Epidermal melanocyte (primary cell): ENCODE measurements around the gene ADRA2C.

Experiments used
- DNase-seq: peaks from one replicate; pipeline ENCODE4 v3.0.0; 2011; ENCODE audit warnings: low spot score; ENCODE audit not compliant: insufficient read length

ADRA2C gene

GRCh38 chr4:3766036-3766784, at the start of gene ADRA2C:
Gene ADRA2C, plus strand, starts transcription at chr4:3766385. Its CDS starts 222 bp downstream, at chr4:3766607.
- no peak for DNase-seq

DNA sequence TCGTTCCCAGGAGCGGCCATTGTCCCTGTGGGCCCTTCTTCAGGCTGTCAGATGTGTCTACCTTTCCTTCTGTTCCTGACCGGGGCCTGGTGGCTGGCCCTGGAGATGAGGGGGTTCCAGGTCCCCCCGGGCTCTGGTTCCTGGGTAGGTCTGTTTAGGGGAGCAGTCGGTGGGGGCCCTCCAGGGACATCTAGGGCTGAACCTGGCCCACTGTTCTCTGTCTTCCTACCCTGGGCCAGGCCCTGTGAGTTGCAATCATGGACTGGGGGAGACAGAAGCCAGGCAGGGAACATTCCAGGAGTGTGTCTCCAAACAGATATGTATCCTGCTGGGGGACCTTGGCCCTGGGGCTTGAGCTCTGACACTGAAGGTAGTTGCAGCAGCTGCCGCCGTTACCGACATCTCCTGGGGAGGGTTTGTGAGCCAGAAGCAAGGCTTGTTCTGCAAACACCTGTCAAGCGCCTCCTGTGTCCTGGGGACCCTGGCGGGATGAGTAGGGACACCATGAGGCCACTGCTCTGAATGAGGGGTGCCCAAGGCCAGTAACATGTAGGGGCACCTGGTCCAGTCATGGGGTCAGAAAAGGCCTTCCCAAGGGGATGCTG, 49.5 kb upstream of the ADRA2C start:
- no peak for DNase-seq

DNA sequence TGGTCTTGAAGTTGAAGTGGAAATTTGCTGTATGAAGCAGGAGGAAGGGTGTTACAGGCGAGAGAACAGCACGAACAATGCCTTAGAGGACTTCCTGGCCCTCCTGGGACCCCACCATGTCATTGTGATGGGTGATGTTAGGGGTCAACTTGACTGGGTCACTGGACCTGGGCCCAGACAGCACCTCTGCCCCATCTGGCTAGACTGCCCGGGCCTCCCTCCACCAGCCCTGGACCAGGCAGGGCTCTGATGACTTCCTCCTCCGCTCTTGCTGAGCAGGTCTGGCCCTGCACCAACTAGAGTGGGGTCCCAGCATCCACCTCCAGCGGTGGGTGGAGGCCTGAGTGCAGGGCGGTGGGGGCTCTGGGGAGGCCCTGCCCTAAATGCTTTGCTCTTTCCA, 48.9 kb upstream of the ADRA2C start:
- DNase-seq: no peak

DNA sequence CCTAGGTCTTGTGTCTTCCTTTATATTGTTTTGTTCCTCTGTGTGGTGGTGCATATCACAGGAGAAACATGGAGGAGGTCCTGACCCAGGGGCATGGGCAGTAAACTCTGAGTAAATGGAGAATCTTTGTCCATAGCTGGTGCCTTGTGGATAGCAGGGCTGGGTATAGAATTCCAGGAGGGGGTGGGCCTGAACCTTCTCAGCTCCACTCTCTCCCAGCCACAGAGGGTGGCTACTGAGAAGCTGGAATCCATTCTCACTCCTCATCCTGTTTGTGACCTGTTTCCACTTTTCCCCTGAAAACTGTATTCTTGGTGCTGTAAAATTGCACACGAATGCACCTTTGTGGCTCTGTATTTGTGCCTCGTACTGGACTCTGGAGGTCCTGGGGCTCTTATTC, 47.7 kb upstream of the ADRA2C start:
- no peak for DNase-seq

DNA sequence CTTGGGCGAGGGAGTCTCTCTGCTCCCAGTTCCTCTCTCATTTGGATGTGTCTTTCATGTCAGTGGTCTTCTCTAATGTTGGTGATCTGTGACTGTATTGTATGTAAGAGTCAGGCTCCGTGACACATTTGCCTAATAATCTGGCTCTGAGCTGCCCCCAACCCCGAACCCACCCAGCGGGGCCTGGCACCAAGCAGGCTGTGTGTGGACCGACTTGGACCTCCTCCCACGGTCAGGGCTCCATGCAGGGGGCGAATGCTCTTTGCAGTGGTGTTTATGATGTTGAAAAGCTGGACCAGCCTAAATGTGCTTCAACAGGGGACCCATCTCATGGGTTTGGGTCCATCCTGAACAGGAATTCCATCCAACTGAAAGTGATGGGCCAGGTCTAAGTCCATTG, 47.0 kb upstream of the ADRA2C start:
- DNase-seq: no peak

DNA sequence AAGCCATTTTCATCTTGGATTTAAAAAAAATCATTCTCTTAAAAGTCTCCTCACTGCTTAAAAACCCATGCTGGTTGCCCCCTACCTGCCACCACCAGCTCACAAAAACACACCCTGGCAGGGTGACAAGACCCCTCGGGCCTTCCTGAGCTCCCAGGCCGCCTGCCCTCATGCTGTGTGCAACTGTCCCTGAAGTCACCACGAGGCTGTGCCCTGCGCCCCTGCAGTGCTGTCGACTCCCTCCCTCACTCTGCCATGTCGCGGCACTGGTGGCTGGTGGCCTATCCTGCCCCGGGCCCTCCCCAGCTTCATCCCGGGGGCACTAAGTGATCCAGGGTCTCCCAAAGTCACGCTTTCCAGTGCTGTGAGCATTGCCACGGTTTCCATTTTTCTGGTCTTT, 46.3 kb upstream of the ADRA2C start:
- DNase-seq: no peak

DNA sequence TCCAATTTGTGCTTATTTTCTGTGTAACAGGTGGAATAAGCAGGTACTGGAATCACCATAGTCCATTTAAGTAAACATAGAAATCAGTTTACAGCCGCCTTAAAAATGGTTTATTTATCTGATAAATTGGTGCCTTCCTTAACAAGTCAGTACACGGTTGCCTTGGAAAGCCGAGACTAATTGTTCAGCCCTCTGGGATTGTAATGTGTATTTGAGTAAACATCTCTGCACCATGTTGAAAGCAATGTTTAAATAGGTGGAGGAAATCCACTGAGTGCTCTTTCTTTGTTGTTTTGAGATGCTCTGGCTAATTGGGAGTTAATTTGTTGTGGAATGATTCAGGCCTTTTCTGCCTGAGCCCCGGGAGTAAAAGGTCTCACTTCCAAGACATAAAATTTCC, 45.7 kb upstream of the ADRA2C start:
- no peak for DNase-seq

DNA sequence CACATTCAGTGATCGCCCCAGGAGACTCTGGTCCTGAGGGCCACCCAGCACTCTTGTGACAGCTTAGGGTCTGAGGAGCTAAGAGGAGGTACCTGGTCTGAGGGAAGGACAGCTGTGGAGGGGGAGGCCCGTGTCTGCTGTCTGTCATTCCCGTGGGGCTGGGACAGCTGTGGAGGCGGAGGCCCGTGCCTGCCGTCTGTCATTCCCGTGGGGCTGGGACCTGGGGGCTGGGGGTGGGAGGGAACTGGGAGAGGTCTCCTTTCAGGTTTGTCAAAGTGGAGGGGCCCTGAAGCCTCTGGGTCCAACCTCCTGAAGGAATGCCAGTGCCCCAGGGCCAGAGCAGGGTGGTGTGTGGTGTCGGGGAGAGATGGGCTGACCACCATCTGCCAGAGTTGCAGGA, 45.0 kb upstream of the ADRA2C start:
- no peak for DNase-seq

- no peak for DNase-seq
Measured at GRCh38 chr4:3721627-3722026, 44.6 kb upstream of the ADRA2C start.

GRCh38 chr4:3722446-3723231, 43.5 kb upstream of the ADRA2C start:
- DNase-seq: no peak

DNA sequence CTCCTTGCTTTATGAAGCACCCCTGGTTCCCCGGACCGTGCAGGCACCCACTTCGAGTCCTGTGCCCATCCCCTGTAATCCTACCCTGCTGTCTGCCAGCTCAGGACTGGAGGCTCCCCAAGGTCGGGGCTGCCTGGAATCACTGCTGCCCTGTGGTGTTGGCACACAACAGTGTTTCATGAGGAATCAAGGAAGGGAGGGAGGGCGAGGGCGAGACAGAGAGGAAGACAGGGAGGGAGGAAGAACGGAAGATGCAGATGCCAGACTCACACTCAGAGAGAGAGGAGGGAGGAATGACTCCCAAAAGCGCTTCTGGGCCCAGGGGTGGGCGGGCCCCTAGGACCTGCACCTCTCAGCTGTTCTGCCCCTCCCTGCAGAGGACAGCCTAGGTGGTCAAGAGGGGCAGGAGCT, 42.9 kb upstream of the ADRA2C start:
- DNase-seq: no peak

DNA sequence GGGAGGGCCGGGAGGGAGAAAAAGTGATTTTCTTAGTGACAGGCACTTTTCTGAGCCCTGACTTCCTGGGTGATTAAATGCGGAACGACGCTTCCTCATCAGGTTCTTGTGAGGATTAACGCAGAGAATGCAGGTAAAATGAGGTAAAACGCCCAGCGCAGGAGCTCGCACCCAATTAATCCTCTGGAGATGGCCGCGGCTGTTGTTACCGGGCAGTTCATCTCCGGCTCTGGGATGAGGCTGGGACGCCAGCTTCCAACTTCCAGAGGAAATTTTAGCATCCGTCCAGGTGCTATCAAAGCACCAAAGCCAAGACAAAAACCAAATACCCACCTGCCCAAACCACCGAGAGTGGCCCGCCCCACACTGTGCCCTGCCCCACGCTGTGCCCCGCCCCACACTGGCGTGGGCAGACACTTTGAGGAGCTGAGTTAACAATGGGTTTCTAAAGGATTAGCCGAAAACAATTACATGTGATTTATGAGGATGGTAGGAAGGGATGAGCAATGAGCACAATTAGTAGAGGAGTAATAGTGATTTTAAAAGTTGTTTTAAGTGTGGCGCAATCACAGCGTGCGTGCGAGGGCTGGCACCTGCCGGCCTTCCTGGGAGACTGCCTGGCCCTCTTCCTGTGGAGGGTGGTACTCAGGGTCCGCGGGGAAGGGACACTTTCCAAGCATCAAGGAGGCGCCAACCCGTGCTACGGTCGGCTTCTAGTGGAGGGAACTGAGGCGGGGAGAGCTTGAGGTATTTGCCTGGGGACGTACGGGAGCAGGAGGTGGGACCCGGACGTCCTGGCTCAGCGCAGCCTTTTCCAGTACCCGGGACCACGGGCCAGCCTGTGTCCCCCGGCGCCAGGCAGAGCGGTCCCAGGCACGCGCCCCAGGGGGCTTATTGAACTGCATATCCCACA, 41.6 kb upstream of the ADRA2C start:
- DNase-seq: no peak

DNA sequence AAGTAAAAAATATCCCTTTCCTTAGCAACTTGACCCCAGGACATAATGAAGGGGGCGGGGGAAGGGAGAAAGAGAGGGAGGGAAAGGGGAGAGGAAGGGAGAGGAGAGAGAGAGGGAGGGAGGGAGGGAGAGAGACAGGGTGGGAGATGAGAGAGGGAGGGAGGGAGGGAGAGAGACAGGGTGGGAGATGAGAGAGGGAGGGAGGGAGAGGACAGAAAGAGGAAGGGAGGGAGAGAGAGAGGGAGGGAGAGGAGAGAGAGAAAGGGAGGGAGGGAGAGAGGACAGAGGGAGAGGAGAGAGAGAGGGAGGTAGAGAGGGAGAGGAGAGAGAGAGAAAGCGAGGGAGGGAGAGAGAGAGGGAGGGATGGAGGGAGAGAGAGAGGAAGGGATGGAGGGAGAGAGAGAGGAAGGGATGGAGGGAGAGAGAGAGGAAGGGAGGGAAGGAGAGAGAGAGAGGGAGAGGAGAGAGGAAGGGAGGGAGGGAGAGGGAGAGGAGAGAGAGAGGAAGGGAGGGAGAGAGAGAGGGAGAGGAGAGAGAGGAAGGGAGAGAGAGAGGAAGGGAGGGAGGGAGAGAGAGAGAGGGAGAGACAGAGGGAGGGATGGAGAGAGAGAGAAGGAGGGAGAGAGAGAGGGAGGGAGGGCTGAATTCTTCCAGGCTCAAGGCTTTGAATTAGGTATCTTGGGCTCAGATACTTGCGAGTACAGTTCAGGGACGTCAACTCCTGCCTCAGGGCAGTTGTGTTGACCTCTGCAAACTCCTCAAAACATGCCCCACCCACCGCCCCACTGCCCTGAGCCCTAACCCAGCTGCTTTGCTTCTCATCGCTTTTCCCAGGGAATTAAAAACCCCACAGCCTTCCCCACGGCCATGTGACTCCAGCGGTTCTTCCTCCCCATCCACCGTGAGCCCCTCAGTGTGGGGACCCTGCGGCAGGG, 40.0 kb upstream of the ADRA2C start:
- no peak for DNase-seq

DNA sequence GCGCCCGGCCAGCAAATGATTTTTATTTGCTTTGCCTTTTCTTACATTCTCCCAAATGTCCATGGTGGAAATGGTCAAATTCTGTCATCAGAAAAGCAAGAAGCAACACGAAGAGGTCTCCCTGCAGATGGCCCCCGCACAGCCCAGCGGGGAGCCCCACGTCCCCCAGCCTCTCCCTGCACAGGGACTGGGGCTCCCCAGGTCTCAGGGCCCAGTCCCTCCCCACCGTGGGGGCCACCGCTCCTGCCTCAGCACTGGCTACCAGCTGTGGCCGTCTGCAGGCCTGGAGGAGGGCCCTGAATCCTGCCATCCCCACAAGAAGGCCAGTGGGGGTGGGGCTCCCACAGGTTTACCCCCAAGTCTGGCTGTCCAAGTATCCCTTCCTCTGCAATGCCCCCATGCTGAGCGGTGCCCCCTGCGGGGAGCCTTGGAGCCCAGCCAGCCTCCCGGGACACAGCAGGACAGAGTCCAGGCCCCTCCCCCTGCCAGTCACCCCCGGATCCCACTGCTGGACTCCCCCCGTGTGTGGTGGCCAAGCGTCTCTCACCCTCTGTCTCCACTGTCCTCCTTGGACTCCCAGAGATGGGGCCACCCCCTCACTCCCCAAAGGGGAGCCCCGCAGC, 38.2 kb upstream of the ADRA2C start:
- no peak for DNase-seq

- no peak for DNase-seq
Measured at GRCh38 chr4:3729188-3729881, 36.9 kb upstream of the ADRA2C start.

GRCh38 chr4:3729882-3730226, 36.3 kb upstream of the ADRA2C start:
- DNase-seq: no peak

GRCh38 chr4:3730422-3731190, 35.6 kb upstream of the ADRA2C start:
- DNase-seq: no peak
